Superior temporal gyrus (tissue), 1 donor: ENCODE measurements around the gene HOXA1.

ENCODE experiments used
- DNase-seq: peaks from one replicate; pipeline ENCODE4 v3.0.0-alpha.2; 2016; ENCODE audit errors: extremely low spot score

The HOXA1 gene

GRCh38 chr7:27131390-27131819 is 35.6 kb upstream of the HOXA1 start:
- no peak for DNase-seq

GRCh38 chr7:27130540-27131389 is 35.0 kb upstream of the HOXA1 start, which contains the start of gene HOXA4:
Gene HOXA4, minus strand, starts transcription at chr7:27130757. Its CDS starts 24 bp downstream, at chr7:27130733.
- DNase-seq, result no peak

GRCh38 chr7:27129729-27130539 is 34.1 kb upstream of the HOXA1 start:
- DNase-seq, result no peak

GRCh38 chr7:27128776-27129728 is 33.3 kb upstream of the HOXA1 start:
- DNase-seq, result no peak

- no peak for DNase-seq
These were observed 32.2 kb upstream of the HOXA1 start for GRCh38 chr7:27128034-27128433.

DNA sequence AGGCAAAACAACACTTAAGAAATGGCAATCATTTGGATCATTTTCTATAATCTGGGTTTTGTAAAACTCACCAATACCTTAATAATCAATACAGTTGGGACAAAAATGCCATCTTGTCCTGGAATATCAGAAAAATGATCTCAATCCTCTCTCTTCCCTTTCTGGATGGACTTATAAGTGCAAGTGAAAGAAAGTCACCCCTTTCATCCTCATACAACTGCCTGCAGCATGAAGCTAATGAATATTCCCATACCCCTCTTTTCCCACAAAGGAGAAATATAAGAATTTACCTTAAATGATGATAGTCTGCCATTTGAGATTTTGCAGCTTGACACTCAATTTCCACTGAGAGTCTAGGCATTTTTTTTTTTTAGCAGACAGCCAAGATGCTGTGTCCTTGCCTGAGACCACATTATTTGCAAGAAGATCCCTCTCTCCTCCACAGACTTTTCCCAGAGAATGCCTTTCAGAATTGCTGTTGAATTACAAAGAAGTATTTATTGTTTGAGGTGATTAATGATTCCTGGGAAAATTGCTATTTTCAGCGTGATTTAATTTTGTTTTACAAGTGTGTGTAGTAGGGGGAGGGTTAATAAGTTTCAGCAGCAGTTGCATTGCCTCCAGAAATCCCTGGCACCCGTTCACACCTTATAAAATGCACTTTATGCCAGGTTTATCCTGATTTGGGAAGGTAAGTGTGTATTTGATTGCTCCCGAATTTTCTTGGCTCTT is 31.0 kb upstream of the HOXA1 start:
- no peak for DNase-seq

GRCh38 chr7:27125986-27126394 is 30.2 kb upstream of the HOXA1 start:
- DNase-seq, result no peak

- DNase-seq, result no peak
These were observed 29.3 kb upstream of the HOXA1 start for GRCh38 chr7:27124902-27125689.

- no peak for DNase-seq
These were observed 28.5 kb upstream of the HOXA1 start for GRCh38 chr7:27124096-27124901.

DNA sequence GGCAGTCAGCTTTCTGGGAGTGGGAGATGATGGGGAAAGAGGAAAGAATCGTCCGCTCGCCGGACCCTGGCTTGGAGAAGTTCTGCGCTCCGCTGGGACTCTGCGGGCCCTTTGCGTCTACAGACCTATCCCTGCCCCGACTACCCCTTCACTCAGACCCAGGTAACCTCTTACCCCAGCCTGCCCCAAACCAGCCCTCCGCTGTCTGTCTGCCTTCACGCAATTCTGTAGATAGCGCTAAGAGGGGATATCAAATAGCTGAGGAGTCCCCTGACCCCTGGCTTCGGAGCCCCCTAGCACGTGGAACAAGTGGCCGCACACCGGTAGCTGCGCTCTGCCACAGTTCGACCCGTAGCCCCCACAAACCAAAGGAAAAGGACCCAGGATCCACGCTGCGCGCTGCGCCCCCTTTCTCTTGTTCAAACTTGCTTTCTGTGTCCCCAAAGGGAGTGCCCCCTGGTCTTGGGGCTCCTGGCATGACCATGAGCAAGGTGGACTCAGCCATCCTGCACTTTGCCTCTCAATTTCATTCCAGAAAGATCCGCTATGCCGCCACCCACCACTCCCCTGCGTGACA is 27.8 kb upstream of the HOXA1 start:
- DNase-seq, result no peak

GRCh38 chr7:27123007-27123476 is 27.2 kb upstream of the HOXA1 start:
- DNase-seq, result no peak

DNA sequence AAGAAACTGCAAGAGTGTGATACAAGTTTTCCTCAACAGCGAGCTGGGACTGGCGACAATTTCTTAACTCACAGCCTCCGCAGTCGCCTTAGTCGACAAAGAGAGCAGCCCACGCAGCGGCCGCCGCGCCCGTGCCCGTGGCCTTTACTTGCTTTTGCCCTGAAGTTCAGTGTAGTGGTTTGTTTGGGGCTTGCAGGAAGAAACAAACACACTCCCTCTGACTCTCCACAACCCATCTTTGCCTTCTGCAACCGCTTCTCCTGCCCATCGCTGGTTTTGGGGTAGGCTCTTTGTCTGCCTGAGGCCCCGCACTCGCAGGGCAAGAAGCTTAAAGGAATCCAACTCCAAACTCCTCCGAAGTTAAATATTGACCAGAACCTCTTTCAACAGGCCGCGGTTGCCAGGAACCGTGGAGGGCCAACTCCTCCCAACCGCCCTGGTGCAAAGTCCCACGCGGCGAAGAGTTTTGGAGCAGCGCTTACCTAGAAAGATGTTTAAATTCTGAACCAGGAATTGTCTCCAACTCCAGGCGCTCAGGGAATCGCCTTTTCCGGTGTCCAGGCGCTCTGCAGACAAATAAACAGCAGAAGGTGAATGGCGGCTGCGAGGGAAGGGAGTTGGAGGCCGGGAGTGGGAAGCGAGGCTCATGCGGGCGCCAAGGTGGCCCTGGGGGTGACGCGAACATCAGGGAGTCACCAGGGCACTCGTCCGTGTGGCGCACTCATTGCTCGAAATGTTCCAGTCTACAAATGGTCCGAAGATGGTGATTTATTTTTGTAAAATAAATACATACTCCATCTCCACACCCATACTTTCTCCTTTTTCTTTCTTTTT is 26.5 kb upstream of the HOXA1 start:
- DNase-seq, result no peak

GRCh38 chr7:27121684-27122076 is 25.9 kb upstream of the HOXA1 start:
- no peak for DNase-seq

GRCh38 chr7:27119412-27119911 is 23.7 kb upstream of the HOXA1 start:
- DNase-seq, result no peak

DNA sequence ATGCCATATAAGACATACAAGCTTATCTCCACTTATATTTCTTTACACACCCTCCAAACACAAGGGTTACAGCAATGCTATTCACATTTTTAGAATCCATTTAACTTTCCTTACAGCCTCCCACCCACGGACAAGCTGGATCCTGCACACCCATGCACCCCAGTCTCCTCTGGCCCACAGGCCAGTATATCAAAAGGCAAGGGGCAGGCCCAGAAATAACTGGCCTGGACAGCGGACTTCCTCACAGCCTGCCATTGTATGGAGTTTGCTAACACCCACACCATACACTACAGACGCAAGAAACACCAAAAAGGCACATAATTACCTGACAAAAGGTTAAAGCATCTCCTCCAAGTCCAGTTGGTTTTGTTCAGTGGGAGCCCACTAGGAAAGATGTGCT is 22.8 kb upstream of the HOXA1 start:
- DNase-seq, result no peak

DNA sequence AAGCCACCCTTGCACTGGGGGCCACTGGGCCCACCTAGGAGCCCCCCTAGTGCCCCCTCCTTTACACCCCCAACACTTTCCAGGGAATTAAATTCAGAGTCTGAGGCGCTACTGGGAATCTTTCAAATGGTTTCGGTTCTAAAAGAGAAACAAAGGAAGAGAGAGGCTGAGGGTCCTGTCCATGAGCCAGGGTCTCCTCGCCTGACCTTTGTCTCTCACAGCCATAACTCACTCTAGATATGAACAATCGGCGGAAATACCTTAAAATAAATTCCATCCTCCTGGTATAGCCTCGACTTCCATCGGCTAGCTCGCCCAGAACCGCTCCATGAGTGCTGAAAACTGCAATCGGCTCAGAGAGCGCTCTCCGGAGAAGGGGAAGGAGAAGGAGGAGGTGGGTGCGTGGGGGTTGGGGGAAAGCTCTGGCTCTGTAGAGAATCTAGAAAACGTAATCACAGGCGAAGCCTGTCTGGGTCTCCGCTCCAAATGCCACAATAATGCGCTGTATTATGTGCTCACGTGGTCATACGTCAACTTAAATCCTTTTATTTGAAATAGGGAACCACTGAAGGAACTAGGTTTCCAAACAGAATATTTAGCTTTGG is 22.2 kb upstream of the HOXA1 start:
- no peak for DNase-seq
